ENCODE measurements around the gene NSD1.
"Not testable (repeated sequence)": the region's sequence is repeated elsewhere in the genome, so short reads cannot be mapped to it uniquely, and the experiment has no call there.

Gene NSD1

GRCh38 chr5:177332031-177332895, 198.7 kb downstream of the NSD1 start:
- DNase-seq, result no peak

- no peak for DNase-seq
Measured at GRCh38 chr5:177332896-177333260, 199.3 kb downstream of the NSD1 start.

- no peak for DNase-seq
Measured at GRCh38 chr5:177333420-177334154, 200.0 kb downstream of the NSD1 start.

DNA sequence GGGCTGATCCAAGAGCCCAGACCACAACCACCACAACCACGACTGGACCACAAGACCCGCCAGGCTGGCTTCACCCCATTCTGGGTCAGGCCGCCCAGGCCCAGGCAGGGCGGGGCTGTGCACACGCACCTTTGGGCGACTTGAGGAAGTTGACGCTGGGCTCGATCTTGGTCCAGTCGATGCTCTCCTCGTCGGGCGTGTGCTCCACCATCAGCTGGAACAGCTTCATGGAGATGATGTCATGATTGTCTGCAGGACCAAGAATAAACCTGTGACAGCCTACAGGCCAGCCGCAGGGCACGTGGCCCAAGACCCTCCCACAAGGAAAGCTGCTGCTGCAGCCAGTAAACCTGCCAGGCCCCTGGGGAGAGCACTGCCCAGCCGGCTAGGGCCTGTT, 200.6 kb downstream of the NSD1 start:
- no peak for DNase-seq

DNA sequence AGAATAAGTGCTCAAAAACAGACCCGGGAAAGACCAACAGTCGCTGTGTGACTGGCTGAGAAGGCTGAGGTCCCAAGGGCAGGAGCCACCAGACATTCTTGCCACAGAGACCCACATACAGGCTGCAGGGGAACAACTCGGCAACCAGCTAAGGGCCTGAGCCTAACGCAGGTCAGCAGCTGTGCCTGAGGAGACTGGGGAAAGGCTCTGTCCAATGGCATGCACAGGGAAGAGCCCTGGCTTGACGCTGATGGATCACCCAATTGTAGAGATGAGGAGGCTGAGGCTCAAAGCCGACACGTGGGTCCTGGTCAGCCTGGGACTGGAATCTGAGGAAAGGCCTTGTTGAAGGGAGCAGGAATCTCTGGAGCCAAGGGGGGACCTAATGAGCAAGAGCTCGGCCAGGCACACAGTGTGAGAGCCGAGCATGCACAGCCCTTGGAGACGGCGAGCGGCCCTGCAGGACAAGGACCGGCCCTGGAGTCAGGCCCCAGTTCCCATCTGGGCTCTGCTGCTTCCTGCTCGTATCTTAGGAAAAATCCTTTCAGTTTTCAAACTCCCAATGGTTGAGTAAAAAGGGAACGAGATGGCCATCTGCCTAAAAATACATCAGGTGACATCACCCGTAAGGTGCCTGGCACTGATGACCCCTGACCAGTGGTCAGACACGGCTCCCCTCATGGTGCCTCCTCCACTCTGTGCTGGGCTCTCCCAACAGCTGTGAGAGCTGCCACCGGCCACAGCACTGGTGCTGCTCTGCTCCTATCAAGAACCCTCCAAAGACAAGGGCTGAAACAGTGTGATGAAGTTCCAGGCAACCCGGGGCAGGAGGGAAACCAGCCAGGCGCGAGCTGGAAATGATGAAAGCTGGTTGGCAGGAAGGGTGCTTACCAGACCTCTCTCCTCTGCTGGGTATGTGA, 201.5 kb downstream of the NSD1 start:
- no peak for DNase-seq

DNA sequence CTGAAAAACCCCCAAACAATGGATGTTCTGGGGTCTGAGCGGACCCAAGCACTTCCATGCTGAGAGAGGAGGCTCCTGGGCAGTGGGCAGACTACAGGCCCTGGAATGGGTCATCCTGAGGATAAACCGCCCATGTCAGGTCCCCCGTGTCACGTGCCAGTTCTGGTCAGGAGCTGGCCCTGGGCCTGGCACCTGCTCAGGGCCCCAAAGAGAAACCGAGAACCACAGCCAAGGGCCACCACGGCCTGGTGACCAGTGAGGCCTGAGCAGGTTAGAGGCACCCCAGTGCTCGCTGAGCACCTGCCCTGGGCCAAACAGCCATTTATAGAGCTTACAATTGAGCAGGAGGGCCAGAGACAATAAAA, 202.1 kb downstream of the NSD1 start:
- no peak for DNase-seq

- peak; percentile 60 for DNase-seq
Measured at GRCh38 chr5:177336112-177336511, 202.5 kb downstream of the NSD1 start.

GRCh38 chr5:177336603-177337494, 203.3 kb downstream of the NSD1 start:
- DNase-seq, result no peak

GRCh38 chr5:177338251-177339106, 204.9 kb downstream of the NSD1 start:
- DNase-seq, result no peak

DNA sequence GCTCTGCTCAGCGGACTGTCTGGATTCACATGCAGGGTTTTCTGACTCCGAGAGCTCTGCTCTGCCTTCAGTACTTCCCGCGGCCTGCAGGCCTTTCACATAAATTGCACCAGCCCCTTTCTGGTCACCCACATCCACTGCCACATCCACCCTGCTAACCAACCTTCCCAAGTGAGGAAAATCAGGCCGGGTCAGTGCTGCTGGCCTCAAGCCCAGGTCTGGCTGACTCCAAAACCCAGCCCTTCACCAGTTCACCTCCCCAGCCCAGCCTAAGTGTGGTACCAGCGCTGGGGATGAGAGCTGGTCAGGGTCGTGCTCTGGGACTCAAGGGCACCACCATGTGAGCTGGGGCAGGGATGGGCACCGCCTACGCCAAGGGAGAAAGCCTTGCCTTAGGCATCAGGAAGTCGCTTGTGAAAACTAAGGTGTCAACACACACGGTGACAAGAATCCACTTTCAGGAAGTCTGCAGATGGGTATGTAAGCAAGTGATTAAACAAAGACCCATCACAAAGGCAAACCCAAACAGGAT, 205.6 kb downstream of the NSD1 start:
- no peak for DNase-seq

DNA sequence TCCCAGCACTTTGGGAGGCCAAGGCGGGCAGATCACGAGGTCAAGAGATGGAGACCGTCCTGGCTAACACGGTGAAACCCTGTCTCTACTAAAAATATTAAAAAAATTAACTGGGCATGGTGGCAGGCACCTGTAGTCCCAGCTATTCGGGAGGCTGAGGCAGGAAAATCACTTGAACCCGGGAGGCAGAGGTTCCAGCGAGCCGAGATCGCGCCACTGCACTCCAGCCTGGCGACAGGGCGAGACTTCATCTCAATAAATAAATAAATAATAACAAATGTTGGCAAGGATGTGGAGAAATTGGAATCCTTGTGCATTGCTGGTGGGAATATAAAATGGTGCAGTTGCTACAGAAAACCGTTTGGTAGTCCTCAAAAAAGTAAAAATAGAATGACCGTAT, 209.4 kb downstream of the NSD1 start:
- DNase-seq, result not testable (repeated sequence)

- DNase-seq, result no peak
Measured at GRCh38 chr5:177343777-177344176, 210.2 kb downstream of the NSD1 start.

DNA sequence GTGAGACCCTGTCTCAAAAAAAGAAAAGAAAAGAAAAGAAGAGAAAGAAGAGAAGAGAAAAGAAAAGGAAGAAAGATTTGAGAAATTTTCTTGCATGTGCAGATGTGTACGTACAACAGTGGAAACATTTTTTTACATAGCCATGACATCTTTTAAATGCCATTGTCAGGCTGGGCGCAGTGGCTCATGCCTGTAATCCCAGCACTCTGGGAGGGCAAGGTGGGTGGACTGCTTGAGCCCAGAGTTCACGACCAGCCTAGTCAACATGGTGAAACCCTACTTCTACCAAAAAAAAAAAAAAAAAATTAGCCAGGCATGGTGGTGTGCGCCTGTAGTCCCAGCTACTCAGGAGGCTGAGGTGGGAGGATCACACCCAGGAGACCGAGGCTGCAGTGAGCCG, 211.3 kb downstream of the NSD1 start:
- DNase-seq, result no peak

DNA sequence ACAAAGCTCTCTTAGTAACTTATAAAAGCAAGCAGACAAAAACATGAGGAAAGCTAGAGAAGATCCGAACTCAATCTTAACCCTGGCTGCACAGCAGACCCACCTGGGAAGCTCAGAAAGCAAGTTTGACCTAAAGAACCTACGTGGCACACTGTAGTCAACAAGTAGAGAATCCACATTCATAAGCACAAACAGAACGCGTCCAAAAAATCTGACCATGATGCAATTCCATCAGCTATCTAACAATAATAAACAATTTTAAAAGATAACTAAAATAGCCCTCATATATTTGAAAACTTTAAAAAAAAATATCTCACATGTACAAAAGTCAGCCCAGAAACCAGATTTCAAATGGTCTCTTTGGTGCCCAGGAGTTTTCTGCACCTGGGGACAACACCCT, 213.2 kb downstream of the NSD1 start:
- no peak for DNase-seq

DNA sequence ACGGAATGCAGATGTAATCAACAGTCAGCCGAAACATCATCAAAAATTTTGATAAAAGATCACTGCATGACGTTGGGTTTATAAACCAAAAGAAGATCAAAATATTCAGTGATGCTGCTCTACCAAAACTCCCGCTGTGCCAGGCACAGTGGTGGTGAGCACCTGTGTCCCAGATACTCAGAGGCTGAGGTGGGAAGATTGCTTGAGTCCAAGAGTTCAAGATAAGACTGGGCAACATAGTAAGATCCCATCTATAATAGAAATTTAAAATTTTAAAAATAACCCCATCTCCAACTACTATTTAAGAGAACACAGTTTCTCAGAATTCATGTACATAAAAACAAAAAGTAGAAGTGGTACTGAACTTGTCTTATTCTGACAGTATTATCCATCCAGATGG, 214.1 kb downstream of the NSD1 start:
- no peak for DNase-seq

GRCh38 chr5:177349362-177349647, 215.7 kb downstream of the NSD1 start:
- no peak for DNase-seq

- no peak for DNase-seq
Measured at GRCh38 chr5:177349762-177350161, 216.2 kb downstream of the NSD1 start.
